ENCODE data around the gene SMNDC1.

DNA sequence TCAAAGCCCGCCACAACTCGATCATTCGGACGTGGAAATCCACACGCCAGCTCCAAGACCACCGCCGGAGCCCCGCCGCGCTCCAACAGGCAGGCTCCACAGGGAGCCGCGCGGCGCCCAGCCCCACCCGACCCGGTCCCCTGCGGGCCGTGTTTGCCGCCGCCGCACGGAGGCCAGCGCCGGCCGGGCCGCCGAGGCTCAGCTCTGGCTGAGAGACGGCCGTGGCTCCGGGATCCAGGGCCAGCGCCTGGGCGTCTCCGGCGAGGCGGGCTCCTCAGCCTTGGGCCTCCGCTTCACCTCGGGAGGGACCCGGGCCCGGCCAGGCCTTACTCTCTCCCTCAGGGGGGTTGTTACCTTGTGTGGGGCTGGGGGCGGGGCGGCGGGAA is 333 bp downstream of the SMNDC1 start:
- no peak for TF ChIP-seq CREB1 (IDR thresholded peaks at IDR 0.05; ENCODE audit: low read depth)
- TF ChIP-seq RAD21 (IDR thresholded peaks at IDR 0.05; ENCODE audit: insufficient read depth, low read depth, low read length) = no peak
- no peak for TF ChIP-seq CHD2 (IDR thresholded peaks at IDR 0.05; ENCODE audit: borderline replicate concordance, low read depth, low read length)
- TF ChIP-seq EP300 (IDR thresholded peaks at IDR 0.05; ENCODE audit: borderline replicate concordance in 1 of 2, control insufficient read depth in 1 of 2, low read depth in 2 of 2, low read length in 2 of 2) = no peak
- no peak for TF ChIP-seq MTA3 (IDR thresholded peaks at IDR 0.05; ENCODE audit: borderline replicate concordance, low read length)
- TF ChIP-seq POLR2A (IDR thresholded peaks at IDR 0.05; ENCODE audit: low read depth, low read length) = no peak
- TF ChIP-seq, protein P1, sequence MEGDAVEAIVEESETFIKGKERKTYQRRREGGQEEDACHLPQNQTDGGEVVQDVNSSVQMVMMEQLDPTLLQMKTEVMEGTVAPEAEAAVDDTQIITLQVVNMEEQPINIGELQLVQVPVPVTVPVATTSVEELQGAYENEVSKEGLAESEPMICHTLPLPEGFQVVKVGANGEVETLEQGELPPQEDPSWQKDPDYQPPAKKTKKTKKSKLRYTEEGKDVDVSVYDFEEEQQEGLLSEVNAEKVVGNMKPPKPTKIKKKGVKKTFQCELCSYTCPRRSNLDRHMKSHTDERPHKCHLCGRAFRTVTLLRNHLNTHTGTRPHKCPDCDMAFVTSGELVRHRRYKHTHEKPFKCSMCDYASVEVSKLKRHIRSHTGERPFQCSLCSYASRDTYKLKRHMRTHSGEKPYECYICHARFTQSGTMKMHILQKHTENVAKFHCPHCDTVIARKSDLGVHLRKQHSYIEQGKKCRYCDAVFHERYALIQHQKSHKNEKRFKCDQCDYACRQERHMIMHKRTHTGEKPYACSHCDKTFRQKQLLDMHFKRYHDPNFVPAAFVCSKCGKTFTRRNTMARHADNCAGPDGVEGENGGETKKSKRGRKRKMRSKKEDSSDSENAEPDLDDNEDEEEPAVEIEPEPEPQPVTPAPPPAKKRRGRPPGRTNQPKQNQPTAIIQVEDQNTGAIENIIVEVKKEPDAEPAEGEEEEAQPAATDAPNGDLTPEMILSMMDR (IDR thresholded peaks at IDR 0.05 in 2 of 3, conservative IDR thresholded peaks at IDR 0.05 in 1 of 3; ENCODE audit: control insufficient read depth in 2 of 3, extremely low read depth in 1 of 3, insufficient read depth in 1 of 3, low read depth in 3 of 3, low read length in 3 of 3) = no peak
- no peak for TF ChIP-seq ESRRA (IDR thresholded peaks at IDR 0.05; ENCODE audit: low read length)
- TF ChIP-seq NRF1 (conservative IDR thresholded peaks at IDR 0.05; ENCODE audit: low read depth, low read length) = no peak
- no peak for TF ChIP-seq SREBF2 (IDR thresholded peaks at IDR 0.05; ENCODE audit: low read length)
- TF ChIP-seq, protein P2, sequence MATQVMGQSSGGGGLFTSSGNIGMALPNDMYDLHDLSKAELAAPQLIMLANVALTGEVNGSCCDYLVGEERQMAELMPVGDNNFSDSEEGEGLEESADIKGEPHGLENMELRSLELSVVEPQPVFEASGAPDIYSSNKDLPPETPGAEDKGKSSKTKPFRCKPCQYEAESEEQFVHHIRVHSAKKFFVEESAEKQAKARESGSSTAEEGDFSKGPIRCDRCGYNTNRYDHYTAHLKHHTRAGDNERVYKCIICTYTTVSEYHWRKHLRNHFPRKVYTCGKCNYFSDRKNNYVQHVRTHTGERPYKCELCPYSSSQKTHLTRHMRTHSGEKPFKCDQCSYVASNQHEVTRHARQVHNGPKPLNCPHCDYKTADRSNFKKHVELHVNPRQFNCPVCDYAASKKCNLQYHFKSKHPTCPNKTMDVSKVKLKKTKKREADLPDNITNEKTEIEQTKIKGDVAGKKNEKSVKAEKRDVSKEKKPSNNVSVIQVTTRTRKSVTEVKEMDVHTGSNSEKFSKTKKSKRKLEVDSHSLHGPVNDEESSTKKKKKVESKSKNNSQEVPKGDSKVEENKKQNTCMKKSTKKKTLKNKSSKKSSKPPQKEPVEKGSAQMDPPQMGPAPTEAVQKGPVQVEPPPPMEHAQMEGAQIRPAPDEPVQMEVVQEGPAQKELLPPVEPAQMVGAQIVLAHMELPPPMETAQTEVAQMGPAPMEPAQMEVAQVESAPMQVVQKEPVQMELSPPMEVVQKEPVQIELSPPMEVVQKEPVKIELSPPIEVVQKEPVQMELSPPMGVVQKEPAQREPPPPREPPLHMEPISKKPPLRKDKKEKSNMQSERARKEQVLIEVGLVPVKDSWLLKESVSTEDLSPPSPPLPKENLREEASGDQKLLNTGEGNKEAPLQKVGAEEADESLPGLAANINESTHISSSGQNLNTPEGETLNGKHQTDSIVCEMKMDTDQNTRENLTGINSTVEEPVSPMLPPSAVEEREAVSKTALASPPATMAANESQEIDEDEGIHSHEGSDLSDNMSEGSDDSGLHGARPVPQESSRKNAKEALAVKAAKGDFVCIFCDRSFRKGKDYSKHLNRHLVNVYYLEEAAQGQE (IDR thresholded peaks at IDR 0.05; ENCODE audit: low read depth, low read length) = no peak
